ENCODE measurements around the gene UVSSA. TPM values are rescaled to one million over a fixed set of nuclear protein-coding genes. Genes with fewer than 3 reads are reported as not detected.

The UVSSA gene
- total RNA-seq, 4 donors from 2014 or later: 9.8 to 40.1 (median 14.5) TPM

DNA sequence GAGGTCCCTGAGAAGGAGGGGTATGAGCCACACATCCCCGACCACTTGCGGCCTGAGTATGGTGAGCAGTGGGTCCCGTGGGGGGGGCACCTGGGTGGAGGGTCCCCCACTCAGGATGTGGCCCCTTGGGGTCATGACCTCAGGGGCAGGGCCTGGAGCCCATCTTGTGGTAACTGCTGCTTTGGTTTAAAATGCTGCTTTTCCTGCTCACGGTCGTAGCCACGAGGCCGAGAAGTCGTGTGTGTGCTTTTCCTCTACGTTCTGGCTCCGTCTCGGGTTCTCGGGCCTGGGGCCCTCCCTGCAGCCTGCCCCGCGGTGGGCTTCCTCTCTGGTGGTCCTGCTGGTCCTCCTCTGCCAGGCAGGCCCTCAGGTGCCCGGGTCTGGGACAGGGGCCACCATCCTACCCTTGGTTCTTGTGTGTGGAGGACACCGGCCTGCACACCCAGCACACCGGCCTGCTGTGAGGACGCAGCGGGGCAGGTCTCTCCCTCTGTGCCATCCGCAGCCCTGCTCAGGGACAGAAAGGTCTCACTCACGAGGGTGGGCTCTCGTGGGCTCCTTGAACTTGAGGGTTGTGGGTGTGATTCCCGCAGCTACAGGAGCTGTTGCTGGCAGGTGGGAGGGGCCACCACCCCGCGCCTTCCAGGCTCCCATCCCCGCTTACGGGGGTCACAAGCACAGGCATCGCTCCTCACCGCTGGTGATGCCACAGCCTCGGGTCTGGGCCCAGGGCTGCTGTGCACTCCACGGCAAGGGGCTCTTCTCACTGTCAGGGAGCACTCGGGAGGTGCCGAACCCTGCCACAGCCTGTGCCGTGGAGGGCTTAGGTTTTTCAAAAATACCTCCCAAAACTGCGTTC, 19.6 kb downstream of the UVSSA start:
- TF ChIP-seq CTCF (IDR thresholded peaks at IDR 0.05; ENCODE audit: low read depth): no peak

GRCh38 chr4:1367230-1367935, 20.4 kb downstream of the UVSSA start:
- no peak for TF ChIP-seq CTCF (IDR thresholded peaks at IDR 0.05; ENCODE audit: low read depth)

DNA sequence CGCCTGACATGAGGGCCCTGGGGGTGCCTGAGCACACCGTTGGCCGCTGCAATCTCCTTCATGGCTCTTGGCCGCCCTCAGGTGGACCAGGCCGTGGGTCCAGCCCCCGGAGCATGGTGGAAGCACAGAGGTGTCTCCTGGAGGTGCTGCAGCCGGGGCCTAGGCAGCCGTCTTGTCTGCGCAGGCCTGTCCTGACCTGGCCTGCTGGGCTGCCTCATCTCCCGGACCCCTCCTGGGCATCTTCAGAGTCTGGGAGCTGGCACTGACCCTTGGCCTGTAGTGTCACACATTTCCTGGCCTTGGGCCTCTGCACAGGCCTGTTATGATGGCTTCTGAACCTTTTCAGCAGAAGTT, 20.9 kb downstream of the UVSSA start:
- TF ChIP-seq CTCF (IDR thresholded peaks at IDR 0.05; ENCODE audit: low read depth): no peak

DNA sequence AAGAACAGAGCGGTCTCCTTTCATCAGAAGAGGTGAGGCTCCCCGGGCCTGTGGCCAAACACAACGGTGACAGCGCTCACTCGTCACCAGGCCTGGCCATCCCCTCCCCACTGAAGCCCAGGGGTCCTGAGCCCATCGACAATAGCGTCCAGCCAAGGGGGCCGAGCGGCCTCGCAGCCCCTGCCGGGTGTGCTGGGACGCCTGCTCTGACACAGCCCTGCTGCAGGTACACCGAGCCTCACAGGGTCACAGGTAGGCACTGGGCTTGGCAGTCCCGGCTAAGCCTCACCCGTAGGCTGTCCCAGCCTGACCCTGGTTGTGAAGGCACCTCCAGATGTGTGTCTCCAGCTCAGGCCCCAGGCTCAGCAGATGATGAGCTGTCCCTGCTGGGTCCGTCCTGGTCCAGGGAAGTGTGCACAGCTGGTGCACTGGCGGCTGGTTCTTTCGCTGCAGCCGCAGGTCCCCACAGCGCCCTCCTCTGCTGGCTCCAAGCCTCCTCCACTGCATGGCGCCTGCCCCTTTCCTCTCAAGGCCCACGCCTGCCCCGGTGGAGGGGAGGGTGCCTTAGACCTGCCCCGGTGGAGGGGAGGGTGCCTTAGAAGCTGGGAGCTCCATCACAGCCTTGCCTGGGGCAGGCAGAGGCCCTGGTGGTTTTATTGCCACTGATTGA, 21.5 kb downstream of the UVSSA start:
- no peak for TF ChIP-seq CTCF (IDR thresholded peaks at IDR 0.05; ENCODE audit: low read depth)

- no peak for TF ChIP-seq CTCF (IDR thresholded peaks at IDR 0.05; ENCODE audit: low read depth)
These were observed 22.1 kb downstream of the UVSSA start for GRCh38 chr4:1369091-1369450.

GRCh38 chr4:1369479-1370079, 22.6 kb downstream of the UVSSA start:
- TF ChIP-seq CTCF (IDR thresholded peaks at IDR 0.05; ENCODE audit: low read depth): no peak
